Measurements from ENCODE around the gene CHD3. TPM values are rescaled to one million over a fixed set of nuclear protein-coding genes. Genes with fewer than 3 reads are reported as not detected.

Gene CHD3
- total and polyA plus RNA-seq, 10 of the 15 experiments (the other 5 are each of a cell fraction or from before 2014, with no cell fraction given), result 1.4 to 86.8 (median 39.1) TPM

- TF ChIP-seq EGR1 (IDR thresholded peaks at IDR 0.05; ENCODE audit: borderline replicate concordance in 1 of 2, low read depth in 2 of 2, low read length in 2 of 2), result no peak
- no peak for TF ChIP-seq SUZ12 (IDR thresholded peaks at IDR 0.05; ENCODE audit: unreplicated experiment)
- TF ChIP-seq ZNF274 (IDR thresholded peaks at IDR 0.05; ENCODE audit: insufficient read depth, insufficient read length), result no peak
- TF ChIP-seq, protein P1, sequence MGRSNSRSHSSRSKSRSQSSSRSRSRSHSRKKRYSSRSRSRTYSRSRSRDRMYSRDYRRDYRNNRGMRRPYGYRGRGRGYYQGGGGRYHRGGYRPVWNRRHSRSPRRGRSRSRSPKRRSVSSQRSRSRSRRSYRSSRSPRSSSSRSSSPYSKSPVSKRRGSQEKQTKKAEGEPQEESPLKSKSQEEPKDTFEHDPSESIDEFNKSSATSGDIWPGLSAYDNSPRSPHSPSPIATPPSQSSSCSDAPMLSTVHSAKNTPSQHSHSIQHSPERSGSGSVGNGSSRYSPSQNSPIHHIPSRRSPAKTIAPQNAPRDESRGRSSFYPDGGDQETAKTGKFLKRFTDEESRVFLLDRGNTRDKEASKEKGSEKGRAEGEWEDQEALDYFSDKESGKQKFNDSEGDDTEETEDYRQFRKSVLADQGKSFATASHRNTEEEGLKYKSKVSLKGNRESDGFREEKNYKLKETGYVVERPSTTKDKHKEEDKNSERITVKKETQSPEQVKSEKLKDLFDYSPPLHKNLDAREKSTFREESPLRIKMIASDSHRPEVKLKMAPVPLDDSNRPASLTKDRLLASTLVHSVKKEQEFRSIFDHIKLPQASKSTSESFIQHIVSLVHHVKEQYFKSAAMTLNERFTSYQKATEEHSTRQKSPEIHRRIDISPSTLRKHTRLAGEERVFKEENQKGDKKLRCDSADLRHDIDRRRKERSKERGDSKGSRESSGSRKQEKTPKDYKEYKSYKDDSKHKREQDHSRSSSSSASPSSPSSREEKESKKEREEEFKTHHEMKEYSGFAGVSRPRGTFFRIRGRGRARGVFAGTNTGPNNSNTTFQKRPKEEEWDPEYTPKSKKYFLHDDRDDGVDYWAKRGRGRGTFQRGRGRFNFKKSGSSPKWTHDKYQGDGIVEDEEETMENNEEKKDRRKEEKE (IDR thresholded peaks at IDR 0.05), result no peak
- TF ChIP-seq FOS (IDR thresholded peaks at IDR 0.05; ENCODE audit: borderline replicate concordance, extremely low read depth, insufficient read length), result no peak
- no peak for TF ChIP-seq NR2C2 (IDR thresholded peaks at IDR 0.05; ENCODE audit: borderline replicate concordance, control insufficient read depth, insufficient read length, low read depth)
- TF ChIP-seq E2F4 (IDR thresholded peaks at IDR 0.05; ENCODE audit: low read depth, low read length), result no peak
- TF ChIP-seq NFXL1 (IDR thresholded peaks at IDR 0.05; ENCODE audit: borderline replicate concordance), result no peak
- TF ChIP-seq GATAD2B (conservative IDR thresholded peaks at IDR 0.05; ENCODE audit: low read depth), result no peak
- TF ChIP-seq BACH1 (IDR thresholded peaks at IDR 0.05; ENCODE audit: borderline replicate concordance), result no peak
- TF ChIP-seq DPF2 (IDR thresholded peaks at IDR 0.05), result no peak
- no peak for TF ChIP-seq SREBF1 (IDR thresholded peaks at IDR 0.05; ENCODE audit: low read length)
These were observed 37.7 kb upstream of the CHD3 start (continued) for GRCh38 chr17:7850701-7851437.

Measured in GM12878 (cell line).